Stimulated activated naive CD4-positive, alpha-beta T cell treated with Interleukin-2 at 50 U/mL for 16 hours (primary cell): ENCODE data around the gene ZNF768.
"Not testable (repeated sequence)": the region's sequence is repeated elsewhere in the genome, so short reads cannot be mapped to it uniquely, and the experiment has no call there.

ENCODE experiments used
- DNase-seq: peaks from one replicate; lab custom pipeline; 2025; lab: John Stamatoyannopoulos, UW

Gene ZNF768

GRCh38 chr16:30555315-30556124 lies 29.2 kb upstream of the ZNF768 start:
- no peak for DNase-seq

GRCh38 chr16:30554557-30555314 lies 28.4 kb upstream of the ZNF768 start:
- no peak for DNase-seq

- DNase-seq, result no peak
Measured at GRCh38 chr16:30553393-30553899, 27.1 kb upstream of the ZNF768 start.

GRCh38 chr16:30552956-30553355 lies 26.6 kb upstream of the ZNF768 start:
- no peak for DNase-seq

- peak; percentile 69 for DNase-seq
Measured at GRCh38 chr16:30551781-30552180, 25.4 kb upstream of the ZNF768 start.

GRCh38 chr16:30548416-30549253 lies 22.3 kb upstream of the ZNF768 start:
- no peak for DNase-seq

GRCh38 chr16:30546115-30546514 lies 19.7 kb upstream of the ZNF768 start:
- DNase-seq, result no peak

- no peak for DNase-seq
Measured at GRCh38 chr16:30543067-30543466, 16.7 kb upstream of the ZNF768 start.

- no peak for DNase-seq
Measured at GRCh38 chr16:30541502-30542329, 15.3 kb upstream of the ZNF768 start.

GRCh38 chr16:30540916-30541464 lies 14.6 kb upstream of the ZNF768 start:
- DNase-seq, result not testable (repeated sequence)

GRCh38 chr16:30539986-30540526 lies 13.7 kb upstream of the ZNF768 start:
- not testable (repeated sequence) for DNase-seq

GRCh38 chr16:30539000-30539964 lies 12.9 kb upstream of the ZNF768 start:
- DNase-seq, result no peak

GRCh38 chr16:30536391-30537024 lies 10.1 kb upstream of the ZNF768 start:
- not testable (repeated sequence) for DNase-seq

GRCh38 chr16:30535777-30536190 lies 9.4 kb upstream of the ZNF768 start:
- peak; percentile 64 for DNase-seq

GRCh38 chr16:30535106-30535776 lies 8.9 kb upstream of the ZNF768 start:
- no peak for DNase-seq

- peak; percentile 89 for DNase-seq
Measured at GRCh38 chr16:30534368-30535105, 8.2 kb upstream of the ZNF768 start, which contains the start of gene ZNF747. ZNF747 (minus strand) TSS chr16:30534858; CDS start chr16:30534679, 179 bp downstream.

- DNase-seq, result peak; percentile 6
Measured at GRCh38 chr16:30533748-30534367, 7.5 kb upstream of the ZNF768 start.
